NK-92 (cell line): ENCODE results near the gene ADGRB3.
"Not testable (repeated sequence)": the region's sequence is repeated elsewhere in the genome, so short reads cannot be mapped to it uniquely, and the experiment has no call there.

Experiments
- DNase-seq: peaks from one replicate; lab custom pipeline; 2025; ENCODE audit not compliant: unreplicated experiment; lab: John Stamatoyannopoulos, UW

ADGRB3 gene

DNA sequence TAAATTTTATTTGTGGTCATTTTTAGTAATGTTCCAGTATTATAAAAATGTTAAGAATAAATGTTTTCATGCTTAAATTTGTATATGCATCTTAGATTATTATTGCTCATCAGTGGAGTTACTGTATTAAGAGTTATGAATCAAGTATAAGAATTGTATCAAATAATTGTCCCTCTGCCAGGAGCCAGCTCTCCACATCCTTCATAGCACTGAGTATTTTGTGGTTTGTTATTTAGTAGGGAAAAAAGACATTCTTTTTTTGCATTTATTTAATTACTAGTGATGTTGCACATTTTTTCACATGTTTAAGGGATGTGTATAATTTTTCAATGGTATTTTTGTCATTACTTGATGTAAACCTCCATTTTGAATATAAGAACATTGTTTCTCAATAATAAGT, 102.0 kb downstream of the ADGRB3 start:
- no peak for DNase-seq

DNA sequence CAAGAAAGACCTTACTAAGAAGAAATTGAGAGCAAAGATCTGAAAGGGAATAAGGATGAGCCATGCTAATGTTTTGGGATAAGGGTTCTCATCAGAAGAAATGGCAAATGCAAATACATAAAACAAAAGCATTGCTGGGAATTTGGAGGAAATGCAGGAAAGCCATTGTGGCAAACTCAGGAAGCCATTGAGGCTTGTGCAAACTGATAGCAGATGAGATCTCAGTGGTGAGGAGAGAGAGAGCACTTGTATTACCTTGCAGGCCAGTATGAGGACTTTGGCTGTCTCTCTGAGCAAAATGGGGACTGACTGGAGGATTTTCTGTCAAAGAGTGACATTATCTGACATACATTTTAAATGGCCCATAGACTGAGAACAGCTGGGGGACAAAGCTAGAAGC, 103.0 kb downstream of the ADGRB3 start:
- no peak for DNase-seq

DNA sequence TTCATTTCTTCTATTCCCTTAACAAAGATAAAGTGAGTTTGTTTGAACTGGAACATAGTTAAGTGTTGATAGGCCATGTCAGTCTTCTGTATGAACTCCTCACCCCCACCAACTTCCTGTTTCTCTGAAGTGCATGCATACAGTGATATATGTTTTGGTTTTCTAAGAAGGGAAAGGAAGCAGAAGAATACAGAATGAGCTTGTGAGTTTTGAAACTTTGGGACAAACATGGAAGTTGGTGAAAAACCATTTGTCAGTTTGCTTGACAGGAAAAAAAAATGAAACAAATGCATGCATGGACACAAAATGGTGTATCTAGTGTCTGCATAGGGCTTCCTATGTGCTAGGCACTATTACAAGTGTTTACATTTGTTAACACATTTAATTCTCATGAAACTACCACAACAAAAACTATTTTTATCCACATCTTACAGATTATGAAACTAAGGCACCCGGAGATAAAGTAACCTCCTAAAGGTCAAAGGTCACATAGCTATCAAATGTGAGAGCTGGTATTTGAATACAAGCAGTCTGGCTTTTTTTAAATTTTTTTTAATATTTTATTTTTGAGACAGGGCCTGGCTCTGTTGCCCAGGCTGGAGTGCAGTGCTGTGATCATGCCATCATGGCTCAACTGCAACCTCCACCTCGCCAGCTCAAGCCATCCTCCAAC, 105.9 kb downstream of the ADGRB3 start:
- DNase-seq, result no peak

DNA sequence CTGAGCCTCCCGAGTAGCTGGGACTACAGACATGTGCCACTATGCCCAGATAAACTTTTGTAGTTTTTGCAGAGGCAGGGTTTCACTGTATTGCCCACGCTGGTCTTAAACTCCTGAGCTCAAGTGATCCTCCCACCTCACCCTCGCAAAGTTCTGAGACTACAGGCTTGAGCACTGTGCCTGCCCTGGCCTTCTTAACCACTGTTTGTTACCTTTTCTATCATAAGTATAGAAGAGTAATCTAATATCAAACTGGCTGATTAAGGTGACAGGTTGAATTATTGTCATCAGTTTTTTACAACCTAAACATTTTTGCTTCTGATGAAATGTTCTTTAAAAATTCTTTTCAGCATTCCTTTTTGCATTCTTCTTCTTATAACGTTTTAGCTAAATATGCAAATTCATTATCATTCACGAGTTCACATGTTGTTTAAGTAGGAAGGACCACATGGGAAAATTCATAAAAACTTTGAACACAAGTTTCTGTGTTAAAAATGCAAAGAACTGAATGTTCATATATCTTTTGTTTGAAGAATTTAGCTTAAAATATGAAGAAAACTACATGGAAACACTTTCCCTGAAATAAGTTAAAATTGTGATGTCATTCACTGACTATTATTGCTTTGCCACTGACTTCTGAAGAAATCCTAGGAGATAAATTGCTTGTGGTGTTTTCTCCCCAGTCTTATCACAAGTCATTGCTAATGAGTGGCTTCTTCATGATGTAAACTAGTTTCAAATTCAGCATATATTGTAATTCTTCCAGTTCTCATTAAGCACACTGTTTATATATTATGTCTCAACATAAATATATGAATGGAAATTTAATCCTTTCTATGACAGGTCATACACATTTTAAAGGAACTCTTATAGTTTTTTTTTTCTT, 106.7 kb downstream of the ADGRB3 start:
- DNase-seq, result no peak

DNA sequence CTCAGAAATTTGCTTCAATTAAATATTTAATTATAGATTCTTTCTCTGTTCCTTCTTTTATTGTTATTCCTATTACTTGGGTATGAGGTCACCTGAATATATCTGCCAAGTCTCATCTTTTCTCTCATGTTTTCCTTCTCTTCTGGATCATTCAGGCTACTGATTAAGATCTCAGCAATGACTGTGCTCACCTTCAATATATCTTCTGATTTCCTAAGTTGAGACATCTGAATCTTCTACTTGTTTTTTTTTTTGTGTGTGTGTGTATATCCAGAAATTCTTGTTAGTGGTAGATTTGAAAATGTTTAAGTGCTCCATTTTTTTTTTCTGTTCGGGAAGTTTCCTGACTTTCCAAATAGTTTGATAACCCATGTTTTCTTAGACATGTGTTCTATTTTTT, 108.0 kb downstream of the ADGRB3 start:
- no peak for DNase-seq

DNA sequence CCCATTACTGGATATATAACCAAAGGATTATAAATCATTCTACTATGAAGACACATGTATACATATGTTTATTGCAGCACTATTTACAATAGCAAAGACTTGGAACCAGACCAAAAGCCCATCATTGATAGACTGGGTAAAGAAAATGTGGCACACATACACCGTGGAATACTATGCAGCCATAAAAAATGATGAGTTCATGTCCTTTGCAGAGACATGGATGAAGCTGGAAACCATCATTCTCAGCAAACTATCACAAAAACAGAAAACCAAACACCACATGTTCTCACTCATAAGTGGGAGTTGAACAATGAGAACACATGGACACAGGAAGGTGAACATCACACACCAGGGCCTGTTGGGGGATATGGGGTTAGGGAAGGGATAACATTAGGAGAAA, 109.3 kb downstream of the ADGRB3 start:
- DNase-seq, result not testable (repeated sequence)

DNA sequence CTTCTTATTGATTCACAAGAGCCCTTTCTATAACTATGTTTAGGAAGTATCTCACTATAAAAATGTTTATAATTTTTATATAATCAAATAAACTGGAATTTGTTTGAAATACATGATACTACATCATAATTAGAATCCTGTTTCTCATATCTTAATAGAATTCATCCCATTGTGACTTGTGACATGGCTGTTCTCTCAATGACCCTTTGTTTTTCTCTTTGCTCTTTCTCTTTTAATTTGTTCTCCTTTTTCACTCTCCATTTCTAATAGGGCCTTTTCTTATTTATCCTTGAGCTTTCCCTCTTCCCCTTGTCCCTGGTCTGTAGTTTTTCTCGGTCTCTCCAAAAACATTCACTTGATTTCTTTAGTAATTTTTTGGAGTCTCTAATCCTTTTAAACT, 111.3 kb downstream of the ADGRB3 start:
- no peak for DNase-seq

DNA sequence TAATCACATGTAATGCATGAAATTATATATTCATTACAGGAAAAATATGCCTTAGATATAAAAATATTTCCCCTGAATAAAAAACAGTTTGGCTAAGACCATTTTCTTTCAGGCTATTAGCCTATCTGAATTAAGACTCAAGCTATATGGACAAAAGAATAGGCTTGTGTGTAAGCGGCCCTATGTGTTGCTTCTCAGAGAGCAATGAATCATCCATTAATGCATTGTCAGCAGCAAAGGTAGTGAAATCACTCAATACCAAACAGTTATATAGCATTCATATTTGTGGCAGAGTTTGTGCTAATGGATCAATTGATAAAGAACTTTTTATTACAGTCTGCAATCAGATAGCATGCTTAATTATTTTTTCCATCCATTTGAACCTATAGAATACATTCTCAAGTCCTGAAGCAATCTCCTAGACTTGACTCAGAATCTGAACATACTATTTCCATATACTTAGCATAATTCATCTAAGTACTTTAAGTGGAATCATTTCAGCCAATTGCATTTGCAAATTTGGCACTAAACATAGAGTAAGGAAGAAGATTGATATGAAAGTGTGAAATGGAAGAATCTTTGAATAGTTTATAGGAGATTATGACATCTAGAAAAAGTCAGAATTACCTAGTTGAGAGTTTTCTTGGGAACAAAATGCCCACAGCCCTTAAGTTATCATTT, 112.2 kb downstream of the ADGRB3 start:
- no peak for DNase-seq

DNA sequence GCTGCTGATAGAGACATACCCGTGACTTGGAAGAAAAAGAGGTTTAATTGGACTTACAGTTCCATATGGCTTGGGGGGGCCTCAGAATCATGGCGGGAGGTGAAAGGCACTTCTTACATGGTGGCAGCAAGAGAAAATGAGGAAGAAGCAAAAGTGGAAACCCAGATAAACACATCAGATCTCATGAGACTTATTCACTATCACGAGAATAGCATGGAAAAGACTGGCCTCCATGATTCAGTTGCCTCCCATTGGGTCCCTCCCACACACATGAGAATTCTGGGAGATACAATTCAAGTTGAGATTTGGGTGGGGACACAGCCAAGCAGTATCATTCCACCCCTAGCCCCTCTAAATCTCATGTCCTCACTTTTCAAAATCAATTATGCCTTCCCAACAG, 112.8 kb downstream of the ADGRB3 start:
- not testable (repeated sequence) for DNase-seq

DNA sequence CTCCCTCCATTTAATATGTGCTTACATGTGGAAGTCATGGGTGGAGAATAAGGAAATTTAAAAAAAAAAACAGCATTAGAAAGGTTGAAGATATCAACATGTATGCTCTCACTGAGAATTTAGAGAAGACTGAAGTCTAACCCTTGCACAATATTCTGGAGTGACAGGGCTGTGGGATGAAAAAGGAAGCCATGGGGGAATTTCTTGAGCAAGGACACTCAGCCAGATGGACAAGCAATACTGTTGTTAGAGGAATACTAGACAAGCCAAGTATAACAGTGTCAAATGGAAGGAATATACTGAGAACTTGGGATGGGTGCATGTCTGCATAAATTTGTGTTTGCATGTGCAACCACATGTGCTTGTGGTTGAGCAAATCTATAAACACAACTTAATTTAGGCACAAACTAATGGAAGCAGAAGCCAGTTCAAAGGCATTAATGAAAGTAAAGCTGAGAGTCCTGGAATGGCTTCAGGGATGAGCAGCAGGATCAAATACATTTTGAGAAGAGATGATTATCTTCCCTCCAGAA, 119.7 kb downstream of the ADGRB3 start:
- DNase-seq, result no peak

DNA sequence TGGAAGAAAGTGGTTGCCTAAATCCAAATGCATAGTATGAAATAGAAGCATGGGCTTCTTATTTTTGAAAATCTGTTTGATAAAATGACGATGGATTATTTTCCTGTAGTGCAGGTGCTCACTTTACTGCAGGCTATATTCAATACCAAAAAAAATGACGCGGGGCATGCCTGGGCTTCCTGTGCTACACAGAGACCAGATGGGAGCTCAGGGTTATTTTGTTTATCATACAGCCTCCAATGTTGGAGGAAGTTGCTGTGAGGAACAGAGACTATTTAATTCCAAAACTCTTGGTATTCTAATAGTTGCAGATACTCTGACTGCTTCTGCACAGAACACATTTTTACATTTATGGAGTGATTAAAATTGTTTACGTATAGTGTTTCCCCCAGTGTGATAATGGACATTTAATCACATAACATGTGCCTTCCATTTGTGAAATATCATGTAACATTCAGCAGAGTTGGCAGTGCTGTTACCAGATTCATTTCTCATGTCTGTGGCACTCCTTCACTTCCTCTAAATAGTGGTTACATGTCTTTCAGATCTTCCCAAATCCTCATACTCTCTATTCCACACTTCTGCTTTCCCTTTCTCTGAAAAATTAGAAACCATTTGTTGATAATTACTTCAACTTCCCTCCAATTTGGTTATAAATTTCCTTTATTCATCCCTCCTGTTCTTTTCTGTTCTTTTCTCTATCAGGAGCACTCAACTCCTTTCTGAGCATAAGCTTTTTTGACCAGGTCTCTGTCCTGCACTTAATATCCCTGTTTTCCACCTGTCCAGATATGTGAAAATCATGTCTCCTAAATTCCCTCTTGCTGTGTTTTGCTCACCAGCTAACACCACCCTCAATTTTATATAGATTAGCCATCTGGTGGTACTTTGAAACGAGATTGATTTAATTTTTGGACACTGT, 121.6 kb downstream of the ADGRB3 start:
- no peak for DNase-seq

DNA sequence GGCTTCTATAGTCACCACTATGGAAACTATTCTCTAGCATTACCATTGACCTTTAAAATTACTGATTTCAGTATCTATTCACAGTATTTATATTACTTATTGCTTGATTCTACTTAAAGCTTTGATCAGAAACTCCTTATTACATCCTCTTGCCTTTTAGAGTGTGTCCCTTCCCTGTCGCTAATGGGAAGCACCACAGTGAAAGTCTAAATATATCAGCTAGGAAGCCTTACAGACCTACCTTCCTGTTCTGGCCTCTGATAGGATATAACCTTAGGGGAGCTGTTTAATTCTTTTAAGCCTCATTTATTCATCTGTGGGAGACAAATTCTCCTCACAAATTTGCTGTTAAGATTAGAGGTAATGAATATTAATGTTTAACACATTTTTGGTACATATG, 122.7 kb downstream of the ADGRB3 start:
- DNase-seq, result no peak

DNA sequence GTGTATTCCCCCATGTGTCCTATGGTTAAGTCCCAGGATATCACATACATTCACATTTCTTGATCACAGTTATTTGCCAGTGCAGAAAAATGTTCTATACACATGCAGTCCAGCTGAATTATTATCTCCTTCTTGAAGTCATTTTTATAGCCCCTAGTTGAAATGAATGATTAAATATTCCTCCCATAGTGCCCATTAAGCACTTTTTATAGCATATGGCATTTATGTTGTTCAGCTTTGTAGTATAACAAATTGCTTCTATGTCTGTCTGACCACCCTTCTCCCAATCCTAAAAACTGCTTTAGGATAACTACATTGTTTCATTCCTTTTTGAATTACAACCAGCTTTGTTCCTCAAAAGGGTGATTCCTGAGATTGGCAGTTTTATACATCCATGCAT, 123.5 kb downstream of the ADGRB3 start:
- no peak for DNase-seq

DNA sequence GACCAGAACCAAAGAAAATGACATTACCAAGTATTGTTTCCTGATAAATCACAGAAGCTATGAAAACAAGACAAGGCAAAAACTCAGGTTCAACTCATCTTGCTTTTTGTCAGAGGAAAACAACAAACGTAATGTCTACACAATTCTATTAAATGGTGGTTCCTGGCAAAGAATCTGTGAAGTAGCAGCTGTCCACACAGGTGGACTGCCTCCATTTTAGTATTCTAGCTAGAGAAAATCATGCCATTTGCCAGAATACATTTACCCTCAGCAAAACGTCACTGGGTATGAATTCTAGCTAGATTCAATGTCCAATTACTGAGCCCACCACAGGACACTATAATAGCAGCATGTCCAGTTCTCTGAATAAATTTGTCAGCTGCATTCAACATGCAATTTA, 125.4 kb downstream of the ADGRB3 start:
- DNase-seq, result no peak

DNA sequence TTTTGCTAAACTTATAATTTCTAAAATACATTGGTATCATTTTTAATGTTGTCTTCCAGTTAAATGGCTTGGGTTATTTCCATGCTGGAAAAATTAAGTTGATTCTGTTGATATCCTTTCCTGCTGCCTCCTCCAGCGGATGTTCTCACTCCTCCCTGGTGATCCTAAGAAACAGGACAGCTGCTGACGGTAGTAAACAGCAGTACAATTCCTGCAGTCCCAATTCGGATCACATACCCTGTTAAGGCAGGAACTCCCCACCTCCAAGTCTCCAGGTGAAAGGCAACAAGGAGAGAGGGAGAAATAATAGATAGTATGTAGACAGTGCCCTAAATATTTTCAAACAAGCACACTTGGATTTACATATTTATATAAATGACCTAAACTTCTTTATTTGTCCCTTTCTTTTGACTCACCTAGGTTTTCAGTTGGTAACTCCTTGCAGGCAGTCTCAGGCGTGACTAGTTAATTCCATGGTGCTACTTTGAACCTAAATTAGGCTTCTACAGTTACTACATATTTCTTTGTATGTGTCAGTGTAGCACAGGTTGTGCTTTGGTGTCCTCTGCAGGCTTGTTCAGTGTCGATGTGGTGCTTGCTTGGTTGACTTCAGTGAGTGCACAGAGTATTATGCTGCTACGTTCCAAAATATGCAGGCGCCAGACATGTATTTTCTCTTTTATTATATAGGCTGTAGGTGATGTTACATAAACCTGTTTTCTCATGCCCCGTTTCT, 126.0 kb downstream of the ADGRB3 start:
- DNase-seq, result no peak

DNA sequence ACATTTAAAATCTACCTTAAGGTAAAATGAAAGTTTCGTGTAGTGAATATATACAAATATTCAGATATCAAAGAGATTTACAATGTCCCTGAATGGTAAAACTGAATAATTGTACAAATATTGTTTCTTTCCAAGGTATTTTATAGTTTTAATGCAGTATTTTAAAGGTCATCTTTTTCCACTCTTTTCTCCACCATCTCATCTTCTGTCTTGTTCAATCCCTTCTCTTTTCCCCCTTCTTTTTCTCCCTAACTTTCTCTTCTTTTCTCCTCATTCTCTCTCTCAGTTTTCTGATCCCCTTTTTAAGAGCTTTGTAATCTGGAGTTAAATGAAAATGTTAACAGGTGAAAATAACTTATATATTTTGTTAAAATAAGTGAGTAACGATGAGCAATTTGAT, 126.9 kb downstream of the ADGRB3 start:
- DNase-seq, result no peak

DNA sequence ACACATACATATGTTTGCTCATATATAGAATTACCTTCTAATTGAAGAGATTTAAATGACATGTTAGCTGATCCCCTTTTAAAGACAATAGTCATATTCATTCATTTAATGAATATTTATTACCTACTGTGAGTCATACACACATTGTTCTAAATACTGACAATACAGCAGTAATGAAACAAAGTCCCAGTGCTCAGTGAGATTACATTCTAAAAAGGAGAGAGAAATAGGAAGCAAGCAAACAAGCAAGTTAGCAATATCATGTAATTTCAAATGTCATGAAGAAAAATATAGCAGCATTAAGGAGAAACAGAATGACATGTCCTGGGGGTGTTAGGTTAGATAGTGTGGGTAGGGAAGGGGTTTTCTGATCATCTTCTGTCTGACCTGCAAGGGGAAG, 136.3 kb downstream of the ADGRB3 start:
- DNase-seq, result no peak

DNA sequence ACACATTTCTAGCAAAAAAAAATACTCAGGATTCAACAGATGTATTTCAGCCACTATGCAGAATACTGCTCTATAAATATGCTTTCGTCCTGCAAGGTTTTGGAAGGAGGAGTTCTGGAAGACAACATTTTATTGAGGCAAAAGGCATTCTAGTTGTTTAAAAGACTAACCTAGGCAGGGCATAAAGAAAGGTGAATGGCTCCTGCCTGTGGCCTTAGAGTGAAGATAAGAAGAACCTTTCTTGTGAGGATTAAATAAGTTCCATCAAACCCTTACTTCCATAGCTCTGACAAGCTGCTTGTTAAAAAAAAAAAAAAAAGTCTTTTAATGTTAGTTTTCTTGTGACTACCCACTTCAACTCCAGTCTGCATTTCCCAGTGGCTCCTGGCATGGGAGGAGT, 139.8 kb downstream of the ADGRB3 start:
- DNase-seq, result no peak

DNA sequence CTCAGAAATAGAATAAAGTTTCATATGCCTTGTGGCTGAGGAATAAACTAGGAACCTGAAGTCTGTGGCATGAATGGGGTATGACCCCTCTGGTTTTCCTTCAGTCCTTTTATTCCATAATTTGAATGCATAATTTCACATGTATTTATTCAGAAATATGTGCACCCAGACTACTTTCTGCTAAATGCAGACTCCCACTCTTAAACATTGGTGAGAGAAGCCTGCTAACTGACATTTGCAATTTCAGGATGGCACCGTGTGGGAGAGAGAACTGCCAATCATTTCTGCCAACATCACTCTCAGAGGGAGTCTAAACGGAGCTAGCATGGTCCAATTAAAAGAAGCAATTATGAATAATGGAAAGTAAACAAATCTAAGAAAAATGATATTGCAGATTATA, 141.3 kb downstream of the ADGRB3 start:
- no peak for DNase-seq

DNA sequence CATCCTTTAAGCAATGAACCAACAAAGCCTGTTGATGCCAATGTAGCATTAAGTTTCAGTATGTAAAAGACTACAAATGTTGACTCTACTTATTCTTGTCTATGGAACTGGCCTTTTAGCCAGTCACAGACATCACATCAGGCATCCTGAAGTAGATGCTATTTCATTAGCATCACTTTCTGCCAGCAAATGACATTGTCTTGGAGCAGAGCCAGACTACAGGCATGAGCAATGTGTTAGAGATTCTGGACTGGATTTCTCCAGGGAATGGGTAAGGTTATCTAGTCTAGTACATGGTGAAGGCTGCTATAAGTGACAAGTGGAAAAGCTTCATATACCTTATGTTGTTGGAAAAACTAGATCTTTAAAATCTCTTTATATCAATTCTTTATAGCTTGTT, 142.9 kb downstream of the ADGRB3 start:
- DNase-seq, result no peak
